ENCODE measurements around the gene ANKAR.

DNA sequence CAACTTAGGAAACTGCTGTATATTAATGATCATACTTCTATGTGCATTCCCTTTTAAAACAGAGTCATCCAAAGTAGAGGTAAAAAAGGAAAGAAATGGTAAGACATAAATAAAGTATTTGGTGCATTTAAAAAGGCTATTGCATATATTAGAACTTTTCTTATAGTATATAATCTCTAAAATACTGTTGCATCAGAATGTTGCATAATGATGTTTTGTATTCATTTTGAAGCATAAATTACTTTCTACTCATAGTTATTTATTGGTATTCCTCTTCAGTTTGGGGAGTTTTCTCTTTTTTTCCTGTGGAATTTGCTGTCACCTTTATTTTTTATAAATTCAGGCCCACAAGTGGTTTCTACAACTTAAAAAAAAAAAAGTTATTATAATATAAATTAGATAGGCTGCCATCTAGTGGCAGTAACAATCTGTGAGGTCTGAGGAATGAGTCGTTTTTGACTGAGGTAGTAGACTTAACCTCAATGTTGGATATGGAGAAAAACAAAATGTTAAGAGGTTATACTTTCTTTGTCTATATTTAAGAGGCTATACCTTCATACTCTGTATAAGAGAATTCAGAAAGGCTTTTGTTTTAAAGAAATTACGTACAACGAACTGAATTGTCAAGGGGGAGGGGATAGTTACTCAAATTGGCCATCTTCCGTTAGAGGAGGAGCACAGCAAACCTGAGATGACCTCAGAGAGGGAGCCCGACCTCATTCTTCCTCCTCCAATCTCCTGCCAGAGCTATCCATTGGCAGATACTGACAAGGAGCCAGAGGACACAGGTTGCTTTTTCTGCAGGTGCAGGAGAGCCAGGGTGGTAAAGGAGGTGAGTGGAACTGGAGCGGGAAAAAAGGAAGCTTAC lies 23.8 kb downstream of the ANKAR start:
- TF ChIP-seq, protein P1, sequence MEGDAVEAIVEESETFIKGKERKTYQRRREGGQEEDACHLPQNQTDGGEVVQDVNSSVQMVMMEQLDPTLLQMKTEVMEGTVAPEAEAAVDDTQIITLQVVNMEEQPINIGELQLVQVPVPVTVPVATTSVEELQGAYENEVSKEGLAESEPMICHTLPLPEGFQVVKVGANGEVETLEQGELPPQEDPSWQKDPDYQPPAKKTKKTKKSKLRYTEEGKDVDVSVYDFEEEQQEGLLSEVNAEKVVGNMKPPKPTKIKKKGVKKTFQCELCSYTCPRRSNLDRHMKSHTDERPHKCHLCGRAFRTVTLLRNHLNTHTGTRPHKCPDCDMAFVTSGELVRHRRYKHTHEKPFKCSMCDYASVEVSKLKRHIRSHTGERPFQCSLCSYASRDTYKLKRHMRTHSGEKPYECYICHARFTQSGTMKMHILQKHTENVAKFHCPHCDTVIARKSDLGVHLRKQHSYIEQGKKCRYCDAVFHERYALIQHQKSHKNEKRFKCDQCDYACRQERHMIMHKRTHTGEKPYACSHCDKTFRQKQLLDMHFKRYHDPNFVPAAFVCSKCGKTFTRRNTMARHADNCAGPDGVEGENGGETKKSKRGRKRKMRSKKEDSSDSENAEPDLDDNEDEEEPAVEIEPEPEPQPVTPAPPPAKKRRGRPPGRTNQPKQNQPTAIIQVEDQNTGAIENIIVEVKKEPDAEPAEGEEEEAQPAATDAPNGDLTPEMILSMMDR (IDR thresholded peaks at IDR 0.05), result peak; percentile 30 to 67 (median 50)
- no peak for TF ChIP-seq POLR2A (IDR thresholded peaks at IDR 0.05)
